ENCODE data around the gene FGF18. TPM values are rescaled to one million over a fixed set of nuclear protein-coding genes. Genes with fewer than 3 reads are reported as not detected.

The FGF18 gene
- total and polyA plus RNA-seq, 2 of the 4 experiments (the other 2 are of a cell fraction), result 0.15 TPM; not detected in 1

GRCh38 chr5:171432076-171432475 lies 12.6 kb downstream of the FGF18 start:
- H3K9me3 ChIP-seq (ENCODE audit: control insufficient read depth, insufficient read depth, low read length), result no peaks in the 10 kb centered on the region
- H3K27me3 ChIP-seq (ENCODE audit: control insufficient read depth, insufficient read depth, low read length), result no peaks in the 10 kb centered on the region; the same call in 1 of the 2 replicates
- H3K4me3 ChIP-seq (ENCODE audit: insufficient read depth, low read depth, low read length), result no peak overlapping the region
- H3K36me3 ChIP-seq (ENCODE audit: control insufficient read depth, insufficient read depth, low read length), result no peaks in the 10 kb centered on the region
- H3K23ac ChIP-seq (ENCODE audit: low read depth, low read length), result no peak overlapping the region
- in situ Hi-C loops (cut with MboI; ENCODE audit: low sequenced_read_pairs) (loop anchor here (25.0 kb wide), 1 partner anchor 430 kb away; no protein-coding TSS in a partner anchor), intact Hi-C loops (cut with micrococcal nuclease) (no loop called here), dilution Hi-C loops (cut with HindIII; ENCODE audit: low sequenced_read_pairs, unreplicated experiment) (no loop called here)
- no TSS peak for BruUV-seq (replicated peaks)
- no peak overlapping the region for H4K8ac ChIP-seq (ENCODE audit: low read depth in 2 of 2, low read length in 2 of 2)
- H2AFZ ChIP-seq (replicated peaks; ENCODE audit: low read length, poor library complexity), result no peak overlapping the region
- no peak overlapping the region for H3K9ac ChIP-seq (ENCODE audit: low read depth, low read length)
- ChIA-PET POLR2A (ENCODE audit: unreplicated experiment) (no interaction called here), CTCF (no interaction called here)
- no peak overlapping the region for H3K18ac ChIP-seq (ENCODE audit: low read depth, low read length)
- H4K91ac ChIP-seq (ENCODE audit: insufficient read depth, low read depth, low read length), result no peak overlapping the region
- H3K4ac ChIP-seq (ENCODE audit: low read depth, low read length), result no peak overlapping the region
- no peak overlapping the region for H2BK5ac ChIP-seq (ENCODE audit: low read depth, low read length, poor library complexity, severe bottlenecking)
- DNase-seq (no peak), ATAC-seq (ENCODE audit: low read depth) (no peak)
- H4K20me1 ChIP-seq (ENCODE audit: insufficient read depth, low read length), result no peaks in the 10 kb centered on the region
- H2AK5ac ChIP-seq (ENCODE audit: low read depth, low read length), result no peak overlapping the region
- no peak overlapping the region for H2BK15ac ChIP-seq (ENCODE audit: low read depth, low read length)
- no peak for TF ChIP-seq BHLHE40 (IDR thresholded peaks at IDR 0.05; ENCODE audit: low read depth, low read length)
- no peak for TF ChIP-seq RFX5 (IDR thresholded peaks at IDR 0.05; ENCODE audit: low read depth, low read length)
- no peak for TF ChIP-seq CEBPB (IDR thresholded peaks at IDR 0.05; ENCODE audit: low read depth, low read length)
- TF ChIP-seq NFE2L2 (IDR thresholded peaks at IDR 0.05; ENCODE audit: low read depth, low read length), result no peak
- TF ChIP-seq SMC3 (IDR thresholded peaks at IDR 0.05; ENCODE audit: low read depth, low read length), result no peak
- no peak for TF ChIP-seq FOS (IDR thresholded peaks at IDR 0.05; ENCODE audit: low read depth, low read length)
- no peak for TF ChIP-seq CHD1 (IDR thresholded peaks at IDR 0.05; ENCODE audit: low read depth, low read length)
- TF ChIP-seq ELK1 (IDR thresholded peaks at IDR 0.05; ENCODE audit: borderline replicate concordance, low read depth, low read length), result no peak
- TF ChIP-seq MAFK (IDR thresholded peaks at IDR 0.05; ENCODE audit: low read depth, low read length), result no peak
- no peak for TF ChIP-seq MAZ (IDR thresholded peaks at IDR 0.05; ENCODE audit: borderline replicate concordance, low read depth, low read length)
- TF ChIP-seq, protein P1, sequence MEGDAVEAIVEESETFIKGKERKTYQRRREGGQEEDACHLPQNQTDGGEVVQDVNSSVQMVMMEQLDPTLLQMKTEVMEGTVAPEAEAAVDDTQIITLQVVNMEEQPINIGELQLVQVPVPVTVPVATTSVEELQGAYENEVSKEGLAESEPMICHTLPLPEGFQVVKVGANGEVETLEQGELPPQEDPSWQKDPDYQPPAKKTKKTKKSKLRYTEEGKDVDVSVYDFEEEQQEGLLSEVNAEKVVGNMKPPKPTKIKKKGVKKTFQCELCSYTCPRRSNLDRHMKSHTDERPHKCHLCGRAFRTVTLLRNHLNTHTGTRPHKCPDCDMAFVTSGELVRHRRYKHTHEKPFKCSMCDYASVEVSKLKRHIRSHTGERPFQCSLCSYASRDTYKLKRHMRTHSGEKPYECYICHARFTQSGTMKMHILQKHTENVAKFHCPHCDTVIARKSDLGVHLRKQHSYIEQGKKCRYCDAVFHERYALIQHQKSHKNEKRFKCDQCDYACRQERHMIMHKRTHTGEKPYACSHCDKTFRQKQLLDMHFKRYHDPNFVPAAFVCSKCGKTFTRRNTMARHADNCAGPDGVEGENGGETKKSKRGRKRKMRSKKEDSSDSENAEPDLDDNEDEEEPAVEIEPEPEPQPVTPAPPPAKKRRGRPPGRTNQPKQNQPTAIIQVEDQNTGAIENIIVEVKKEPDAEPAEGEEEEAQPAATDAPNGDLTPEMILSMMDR (conservative IDR thresholded peaks at IDR 0.05; ENCODE audit: low read depth, low read length), result no peak
- no peak for TF ChIP-seq RAD21 (IDR thresholded peaks at IDR 0.05; ENCODE audit: low read length)
- no peak for TF ChIP-seq RCOR1 (IDR thresholded peaks at IDR 0.05; ENCODE audit: insufficient replicate concordance, low read length)
- no peak overlapping the region for H3K4me2 ChIP-seq (ENCODE audit: low read depth, low read length)
- no peaks in the 10 kb centered on the region for H3K79me1 ChIP-seq (ENCODE audit: low read depth in 1 of 2, low read length in 2 of 2)
- H3K56ac ChIP-seq (ENCODE audit: extremely low read depth, insufficient read depth, low read length), result no peak overlapping the region
- H2AK9ac ChIP-seq (replicated peaks; ENCODE audit: low read depth, low read length, poor library complexity), result no peak overlapping the region
- 71% methylated on average over 1 of the region's 8 CpGs; no CpG with 5 or more reads in 1 of the 2 experiments for WGBS, 2 experiments (ENCODE audit: extremely low coverage in 2 of 2, insufficient read length in 1 of 2)
- no peak overlapping the region for H4K5ac ChIP-seq (ENCODE audit: low read depth, low read length)
- no peaks in the 10 kb centered on the region for H3K4me1 ChIP-seq (ENCODE audit: control insufficient read depth, insufficient read depth, low read length)
- H2BK20ac ChIP-seq (ENCODE audit: low read depth, low read length), result no peak overlapping the region
- H3K9me1 ChIP-seq (ENCODE audit: insufficient read depth, low read length), result no peaks in the 10 kb centered on the region
- H3K27ac ChIP-seq (ENCODE audit: insufficient read depth, low read length), result no peak overlapping the region
- no peak overlapping the region for H2BK120ac ChIP-seq (ENCODE audit: low read depth, low read length)
- H3K14ac ChIP-seq (replicated peaks; ENCODE audit: low read depth, low read length), result no peak overlapping the region
